ENCODE data around the gene FGF7.
A peak's percentile ranks its signal among the peaks of the same experiment; 100 is the strongest.

Gene FGF7

GRCh38 chr15:49423021-49423420, at the start of gene FGF7:
Gene FGF7, plus strand, starts transcription at chr15:49423242. Its CDS starts 1,056 bp downstream, at chr15:49424298.
- TF ChIP-seq, protein P1, sequence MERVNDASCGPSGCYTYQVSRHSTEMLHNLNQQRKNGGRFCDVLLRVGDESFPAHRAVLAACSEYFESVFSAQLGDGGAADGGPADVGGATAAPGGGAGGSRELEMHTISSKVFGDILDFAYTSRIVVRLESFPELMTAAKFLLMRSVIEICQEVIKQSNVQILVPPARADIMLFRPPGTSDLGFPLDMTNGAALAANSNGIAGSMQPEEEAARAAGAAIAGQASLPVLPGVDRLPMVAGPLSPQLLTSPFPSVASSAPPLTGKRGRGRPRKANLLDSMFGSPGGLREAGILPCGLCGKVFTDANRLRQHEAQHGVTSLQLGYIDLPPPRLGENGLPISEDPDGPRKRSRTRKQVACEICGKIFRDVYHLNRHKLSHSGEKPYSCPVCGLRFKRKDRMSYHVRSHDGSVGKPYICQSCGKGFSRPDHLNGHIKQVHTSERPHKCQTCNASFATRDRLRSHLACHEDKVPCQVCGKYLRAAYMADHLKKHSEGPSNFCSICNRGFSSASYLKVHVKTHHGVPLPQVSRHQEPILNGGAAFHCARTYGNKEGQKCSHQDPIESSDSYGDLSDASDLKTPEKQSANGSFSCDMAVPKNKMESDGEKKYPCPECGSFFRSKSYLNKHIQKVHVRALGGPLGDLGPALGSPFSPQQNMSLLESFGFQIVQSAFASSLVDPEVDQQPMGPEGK (CRISPR knock-in tag; IDR thresholded peaks at IDR 0.05; ENCODE audit: borderline replicate concordance) = no peak
- TF ChIP-seq CSRNP3 (CRISPR knock-in tag; IDR thresholded peaks at IDR 0.05) = 0 out of 2 replicates have a peak, but pooled peaks have one; percentile 36
- ATAC-seq = peak; percentile 68

DNA sequence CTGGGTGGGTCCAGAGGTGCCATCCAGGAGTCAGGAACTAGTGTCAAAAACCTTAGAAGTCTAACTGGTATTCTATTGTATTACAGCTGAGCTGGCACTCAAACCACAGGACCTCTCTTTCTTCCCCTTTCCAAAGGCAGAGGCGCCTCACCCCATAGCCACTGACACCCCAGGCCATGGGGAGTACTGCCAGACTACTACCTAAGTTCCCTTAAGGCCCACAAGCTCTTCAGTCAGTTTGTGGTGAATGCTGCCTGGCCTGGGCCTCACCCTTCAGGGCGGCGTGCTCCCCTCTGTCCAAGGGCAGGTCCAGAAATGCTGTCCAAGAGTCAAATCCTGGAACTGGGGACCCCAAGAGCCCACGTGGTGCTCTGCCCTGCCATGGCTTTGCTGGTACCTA, 43.0 kb upstream of the FGF7 start:
- no peak for ATAC-seq
- TF ChIP-seq, protein P2, sequence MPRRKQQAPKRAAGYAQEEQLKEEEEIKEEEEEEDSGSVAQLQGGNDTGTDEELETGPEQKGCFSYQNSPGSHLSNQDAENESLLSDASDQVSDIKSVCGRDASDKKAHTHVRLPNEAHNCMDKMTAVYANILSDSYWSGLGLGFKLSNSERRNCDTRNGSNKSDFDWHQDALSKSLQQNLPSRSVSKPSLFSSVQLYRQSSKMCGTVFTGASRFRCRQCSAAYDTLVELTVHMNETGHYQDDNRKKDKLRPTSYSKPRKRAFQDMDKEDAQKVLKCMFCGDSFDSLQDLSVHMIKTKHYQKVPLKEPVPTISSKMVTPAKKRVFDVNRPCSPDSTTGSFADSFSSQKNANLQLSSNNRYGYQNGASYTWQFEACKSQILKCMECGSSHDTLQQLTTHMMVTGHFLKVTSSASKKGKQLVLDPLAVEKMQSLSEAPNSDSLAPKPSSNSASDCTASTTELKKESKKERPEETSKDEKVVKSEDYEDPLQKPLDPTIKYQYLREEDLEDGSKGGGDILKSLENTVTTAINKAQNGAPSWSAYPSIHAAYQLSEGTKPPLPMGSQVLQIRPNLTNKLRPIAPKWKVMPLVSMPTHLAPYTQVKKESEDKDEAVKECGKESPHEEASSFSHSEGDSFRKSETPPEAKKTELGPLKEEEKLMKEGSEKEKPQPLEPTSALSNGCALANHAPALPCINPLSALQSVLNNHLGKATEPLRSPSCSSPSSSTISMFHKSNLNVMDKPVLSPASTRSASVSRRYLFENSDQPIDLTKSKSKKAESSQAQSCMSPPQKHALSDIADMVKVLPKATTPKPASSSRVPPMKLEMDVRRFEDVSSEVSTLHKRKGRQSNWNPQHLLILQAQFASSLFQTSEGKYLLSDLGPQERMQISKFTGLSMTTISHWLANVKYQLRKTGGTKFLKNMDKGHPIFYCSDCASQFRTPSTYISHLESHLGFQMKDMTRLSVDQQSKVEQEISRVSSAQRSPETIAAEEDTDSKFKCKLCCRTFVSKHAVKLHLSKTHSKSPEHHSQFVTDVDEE (CRISPR knock-in tag; IDR thresholded peaks at IDR 0.05) = no peak
- TF ChIP-seq ISL1 (CRISPR knock-in tag; IDR thresholded peaks at IDR 0.05) = no peak
- TF ChIP-seq CSDC2 (CRISPR knock-in tag; IDR thresholded peaks at IDR 0.05) = no peak
- no peak for TF ChIP-seq GLIS3 (CRISPR knock-in tag; IDR thresholded peaks at IDR 0.05)
- TF ChIP-seq, protein P1 (CRISPR knock-in tag; IDR thresholded peaks at IDR 0.05; ENCODE audit: borderline replicate concordance) = no peak
- TF ChIP-seq ZNF8 (CRISPR knock-in tag; IDR thresholded peaks at IDR 0.05) = no peak
- no peak for TF ChIP-seq TOX (CRISPR knock-in tag; IDR thresholded peaks at IDR 0.05; ENCODE audit: borderline replicate concordance)
- no peak for TF ChIP-seq ZFP3 (CRISPR knock-in tag; IDR thresholded peaks at IDR 0.05)
- no peak for TF ChIP-seq ZNF70 (CRISPR knock-in tag; IDR thresholded peaks at IDR 0.05)
- no peak for TF ChIP-seq RARB (CRISPR knock-in tag; IDR thresholded peaks at IDR 0.05)
- TF ChIP-seq ARNTL (CRISPR knock-in tag; IDR thresholded peaks at IDR 0.05; ENCODE audit: borderline replicate concordance, low read depth) = no peak
- no peak for TF ChIP-seq ZFP30 (CRISPR knock-in tag; IDR thresholded peaks at IDR 0.05)
- no peak for TF ChIP-seq OSR1 (CRISPR knock-in tag; IDR thresholded peaks at IDR 0.05)
- TF ChIP-seq TCF4 (CRISPR knock-in tag; IDR thresholded peaks at IDR 0.05; ENCODE audit: borderline replicate concordance) = no peak
- TF ChIP-seq, protein P3, sequence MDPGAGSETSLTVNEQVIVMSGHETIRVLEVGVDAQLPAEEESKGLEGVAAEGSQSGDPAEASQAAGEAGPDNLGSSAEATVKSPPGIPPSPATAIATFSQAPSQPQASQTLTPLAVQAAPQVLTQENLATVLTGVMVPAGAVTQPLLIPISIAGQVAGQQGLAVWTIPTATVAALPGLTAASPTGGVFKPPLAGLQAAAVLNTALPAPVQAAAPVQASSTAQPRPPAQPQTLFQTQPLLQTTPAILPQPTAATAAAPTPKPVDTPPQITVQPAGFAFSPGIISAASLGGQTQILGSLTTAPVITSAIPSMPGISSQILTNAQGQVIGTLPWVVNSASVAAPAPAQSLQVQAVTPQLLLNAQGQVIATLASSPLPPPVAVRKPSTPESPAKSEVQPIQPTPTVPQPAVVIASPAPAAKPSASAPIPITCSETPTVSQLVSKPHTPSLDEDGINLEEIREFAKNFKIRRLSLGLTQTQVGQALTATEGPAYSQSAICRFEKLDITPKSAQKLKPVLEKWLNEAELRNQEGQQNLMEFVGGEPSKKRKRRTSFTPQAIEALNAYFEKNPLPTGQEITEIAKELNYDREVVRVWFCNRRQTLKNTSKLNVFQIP (CRISPR knock-in tag; IDR thresholded peaks at IDR 0.05; ENCODE audit: borderline replicate concordance, low read depth) = no peak
- no peak for TF ChIP-seq CSRNP3 (CRISPR knock-in tag; IDR thresholded peaks at IDR 0.05)
- TF ChIP-seq ZNF565 (CRISPR knock-in tag; conservative IDR thresholded peaks at IDR 0.05; ENCODE audit: low read depth) = no peak

DNA sequence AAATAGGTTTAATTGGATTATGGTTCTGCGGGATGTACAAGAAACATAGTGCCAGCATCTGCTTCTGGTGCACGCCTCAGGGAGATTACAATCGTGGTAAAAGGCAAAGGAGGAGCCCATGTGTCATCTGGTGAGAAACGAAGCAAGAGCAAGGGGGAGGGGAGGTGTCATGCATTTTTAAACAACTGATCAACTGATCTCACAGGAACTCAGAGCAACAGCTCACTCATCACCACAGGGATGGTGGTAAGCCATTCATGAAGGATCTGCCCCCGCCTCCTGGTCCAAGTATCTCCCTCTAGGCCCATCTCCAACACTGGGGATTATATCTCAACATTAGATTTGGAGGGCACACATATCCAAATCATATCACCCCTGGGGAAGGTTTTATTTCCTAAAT, 42.1 kb upstream of the FGF7 start:
- ATAC-seq = no peak
- no peak for TF ChIP-seq ESRRG (CRISPR knock-in tag; IDR thresholded peaks at IDR 0.05)
- no peak for TF ChIP-seq ZC3H10 (CRISPR knock-in tag; IDR thresholded peaks at IDR 0.05)
- TF ChIP-seq ZNF8 (CRISPR knock-in tag; IDR thresholded peaks at IDR 0.05) = no peak
- no peak for TF ChIP-seq OSR1 (CRISPR knock-in tag; IDR thresholded peaks at IDR 0.05)
- TF ChIP-seq GLIS3 (CRISPR knock-in tag; IDR thresholded peaks at IDR 0.05) = no peak
- TF ChIP-seq, protein P3 (CRISPR knock-in tag; IDR thresholded peaks at IDR 0.05; ENCODE audit: borderline replicate concordance, low read depth) = no peak
- TF ChIP-seq BACH2 (CRISPR knock-in tag; IDR thresholded peaks at IDR 0.05; ENCODE audit: borderline replicate concordance) = no peak
- TF ChIP-seq CREB5 (CRISPR knock-in tag; IDR thresholded peaks at IDR 0.05; ENCODE audit: low read depth) = no peak
- no peak for TF ChIP-seq CSRNP3 (CRISPR knock-in tag; IDR thresholded peaks at IDR 0.05)

Data from SK-N-SH treated with all-trans-retinoic acid at 6 μM for 48 hours (cell line).